RWPE2 (cell line): ENCODE data around the gene NDRG3.

Experiments used
- ATAC-seq: fragments of 200-7000 bp; cut with Tn5 transposase; 3 replicates; pipeline ENCODE4 v1.9.1; 2021; ENCODE audit warnings: low read depth
- DNase-seq: peaks from one replicate; pipeline ENCODE4 v3.0.0-alpha.2; 2020; ENCODE audit warnings: low spot score
- H3K27ac ChIP-seq: fragments of 450-650 bp; 2 replicates; pipeline ENCODE4 v1.5.1; 2017; ENCODE audit warnings: mild to moderate bottlenecking; ENCODE audit not compliant: poor library complexity, severe bottlenecking
- H3K27me3 ChIP-seq: fragments of 250-450 bp; sonication (Bioruptor Pico); 2 replicates; pipeline ENCODE4 v1.5.1; 2021; ENCODE audit warnings: mild to moderate bottlenecking, moderate library complexity; ENCODE audit not compliant: insufficient read depth, poor library complexity, severe bottlenecking
- H3K36me3 ChIP-seq: fragments of 250-450 bp; sonication (Bioruptor Pico); 2 replicates; pipeline ENCODE4 v1.5.1; 2020; ENCODE audit warnings: low read depth, mild to moderate bottlenecking, moderate library complexity
- H3K4me1 ChIP-seq: fragments of 250-450 bp; sonication (Bioruptor Pico); 2 replicates; pipeline ENCODE4 v1.5.1; 2021; ENCODE audit warnings: mild to moderate bottlenecking, moderate library complexity; ENCODE audit not compliant: insufficient read depth, poor library complexity, severe bottlenecking
- H3K4me3 ChIP-seq: fragments of 250-450 bp; sonication (Bioruptor Pico); 2 replicates; pipeline ENCODE4 v1.5.1; 2021; ENCODE audit warnings: mild to moderate bottlenecking, moderate library complexity; ENCODE audit not compliant: severe bottlenecking
- H3K9me3 ChIP-seq: fragments of 250-450 bp; sonication (Bioruptor Pico); 2 replicates; pipeline ENCODE4 v1.5.1; 2021; ENCODE audit warnings: mild to moderate bottlenecking, moderate library complexity; ENCODE audit not compliant: severe bottlenecking
- TF ChIP-seq, protein P1 (sequence below): fragments of 450-650 bp; IDR thresholded peaks from one replicate; pipeline ENCODE4 v1.5.1; 2017; ENCODE audit warnings: mild to moderate bottlenecking, moderate library complexity; ENCODE audit not compliant: poor library complexity, severe bottlenecking

Gene NDRG3

DNA sequence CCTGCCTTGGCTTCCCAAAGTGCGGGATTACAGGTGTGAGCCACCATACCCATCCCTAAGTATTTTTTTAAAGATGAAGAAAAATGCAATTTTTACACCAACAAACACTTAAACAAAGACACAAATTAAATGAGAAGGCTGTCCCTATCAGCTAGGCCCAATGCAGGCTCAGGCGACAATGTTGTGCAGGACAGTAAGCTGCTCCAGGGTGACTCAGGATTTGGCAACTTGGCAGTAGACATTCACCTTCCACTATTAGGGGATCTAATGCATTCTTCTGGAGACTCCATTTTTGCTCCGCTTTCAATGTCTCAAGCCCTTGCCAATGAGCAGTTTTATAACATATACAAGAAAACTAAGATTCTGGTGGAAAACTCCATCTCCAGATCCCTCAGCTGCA, 19.7 kb downstream of the NDRG3 start:
- no peak overlapping the region for H3K4me3 ChIP-seq
- DNase-seq (no peak), ATAC-seq (no peak; the same call in 2 of the 3 replicates)
- TF ChIP-seq, protein P1, sequence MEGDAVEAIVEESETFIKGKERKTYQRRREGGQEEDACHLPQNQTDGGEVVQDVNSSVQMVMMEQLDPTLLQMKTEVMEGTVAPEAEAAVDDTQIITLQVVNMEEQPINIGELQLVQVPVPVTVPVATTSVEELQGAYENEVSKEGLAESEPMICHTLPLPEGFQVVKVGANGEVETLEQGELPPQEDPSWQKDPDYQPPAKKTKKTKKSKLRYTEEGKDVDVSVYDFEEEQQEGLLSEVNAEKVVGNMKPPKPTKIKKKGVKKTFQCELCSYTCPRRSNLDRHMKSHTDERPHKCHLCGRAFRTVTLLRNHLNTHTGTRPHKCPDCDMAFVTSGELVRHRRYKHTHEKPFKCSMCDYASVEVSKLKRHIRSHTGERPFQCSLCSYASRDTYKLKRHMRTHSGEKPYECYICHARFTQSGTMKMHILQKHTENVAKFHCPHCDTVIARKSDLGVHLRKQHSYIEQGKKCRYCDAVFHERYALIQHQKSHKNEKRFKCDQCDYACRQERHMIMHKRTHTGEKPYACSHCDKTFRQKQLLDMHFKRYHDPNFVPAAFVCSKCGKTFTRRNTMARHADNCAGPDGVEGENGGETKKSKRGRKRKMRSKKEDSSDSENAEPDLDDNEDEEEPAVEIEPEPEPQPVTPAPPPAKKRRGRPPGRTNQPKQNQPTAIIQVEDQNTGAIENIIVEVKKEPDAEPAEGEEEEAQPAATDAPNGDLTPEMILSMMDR, result no peak
- H3K36me3 ChIP-seq, result peaks cover 4% of the 10 kb centered on the region
- no peaks in the 10 kb centered on the region for H3K27me3 ChIP-seq
- no peaks in the 10 kb centered on the region for H3K4me1 ChIP-seq
- no peak overlapping the region for H3K27ac ChIP-seq
- no peaks in the 10 kb centered on the region for H3K9me3 ChIP-seq

DNA sequence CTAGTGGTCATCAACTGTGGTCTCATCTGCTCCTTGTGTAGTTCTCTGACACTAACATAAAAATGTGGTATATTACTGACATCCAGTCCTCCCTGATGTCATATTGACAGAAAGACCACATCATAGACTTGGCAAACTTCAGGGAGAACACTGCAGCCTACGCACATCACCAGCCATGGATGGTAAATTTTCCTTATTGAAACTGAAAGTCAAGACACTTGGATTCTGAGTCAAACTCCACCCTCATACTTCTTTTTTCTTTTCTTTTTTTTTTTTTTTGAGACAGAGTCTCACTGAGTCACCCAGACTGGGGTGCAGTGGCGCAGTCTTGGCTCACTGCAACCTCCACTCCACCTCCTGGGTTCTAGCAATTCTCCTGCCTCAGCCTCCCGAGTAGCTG, 25.4 kb downstream of the NDRG3 start:
- no peak for ATAC-seq

DNA sequence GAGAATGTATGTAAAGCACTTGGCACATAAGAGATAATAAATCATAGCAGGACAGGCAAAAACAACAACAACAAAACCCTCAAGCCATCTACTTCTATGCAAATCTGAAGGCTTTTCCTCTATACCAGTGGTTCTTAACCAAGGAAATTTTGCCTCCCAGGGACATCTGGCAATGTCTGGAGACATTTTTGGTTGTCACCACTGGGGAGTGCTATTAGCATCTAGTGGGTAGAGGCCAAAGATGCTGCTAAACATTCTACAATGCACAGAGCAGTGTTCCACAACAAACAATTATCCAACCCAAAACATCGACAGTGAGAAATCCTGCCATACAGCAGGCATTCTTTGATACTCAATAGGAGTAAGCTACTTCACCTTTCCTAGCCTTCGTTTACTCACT, 28.2 kb downstream of the NDRG3 start:
- TF ChIP-seq, protein P1, result peak; percentile 37
- Histone ChIP-seq H3K36me3 (peaks cover 13% of the 10 kb centered on the region), H3K27ac (no peak overlapping the region), H3K27me3 (no peaks in the 10 kb centered on the region), H3K4me1 (no peaks in the 10 kb centered on the region), H3K9me3 (no peaks in the 10 kb centered on the region), H3K4me3 (no peak overlapping the region)
- ATAC-seq (peak; percentile 30; the same call in 1 of the 3 replicates), DNase-seq (no peak)

More for the DNA sequence above, 25.4 kb downstream of the NDRG3 start:
- no peak overlapping the region for H3K4me3 ChIP-seq
- no peaks in the 10 kb centered on the region for H3K4me1 ChIP-seq
- H3K27ac ChIP-seq, result no peak overlapping the region
- peaks cover 13% of the 10 kb centered on the region for H3K36me3 ChIP-seq
- DNase-seq, result no peak
- TF ChIP-seq, protein P1, result no peak
- no peaks in the 10 kb centered on the region for H3K9me3 ChIP-seq
- no peaks in the 10 kb centered on the region for H3K27me3 ChIP-seq

DNA sequence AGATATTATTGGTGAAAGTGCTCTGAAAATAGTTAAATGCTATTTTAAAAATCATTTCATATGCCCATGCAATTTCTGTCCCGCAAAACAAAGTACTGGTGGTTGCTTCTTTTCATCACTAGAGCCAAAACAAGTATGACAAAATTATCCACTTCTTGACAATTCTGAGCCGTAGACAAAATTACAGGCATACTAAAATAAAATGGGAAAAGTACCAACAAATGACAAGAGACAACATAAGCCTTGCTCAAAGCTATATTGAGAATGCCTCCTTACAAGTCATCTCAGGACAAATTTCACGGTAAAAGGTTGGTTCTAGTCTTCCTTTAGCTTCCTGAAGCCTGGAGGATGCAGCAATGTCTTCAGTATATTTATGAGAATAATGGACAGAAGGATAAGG, 28.9 kb downstream of the NDRG3 start:
- no peak for ATAC-seq
- no peaks in the 10 kb centered on the region for H3K27me3 ChIP-seq
- no peak overlapping the region for H3K27ac ChIP-seq
- no peaks in the 10 kb centered on the region for H3K4me1 ChIP-seq
- peaks cover 13% of the 10 kb centered on the region for H3K36me3 ChIP-seq
- no peak overlapping the region for H3K4me3 ChIP-seq
- TF ChIP-seq, protein P1, result no peak
- DNase-seq, result no peak
- H3K9me3 ChIP-seq, result no peaks in the 10 kb centered on the region

DNA sequence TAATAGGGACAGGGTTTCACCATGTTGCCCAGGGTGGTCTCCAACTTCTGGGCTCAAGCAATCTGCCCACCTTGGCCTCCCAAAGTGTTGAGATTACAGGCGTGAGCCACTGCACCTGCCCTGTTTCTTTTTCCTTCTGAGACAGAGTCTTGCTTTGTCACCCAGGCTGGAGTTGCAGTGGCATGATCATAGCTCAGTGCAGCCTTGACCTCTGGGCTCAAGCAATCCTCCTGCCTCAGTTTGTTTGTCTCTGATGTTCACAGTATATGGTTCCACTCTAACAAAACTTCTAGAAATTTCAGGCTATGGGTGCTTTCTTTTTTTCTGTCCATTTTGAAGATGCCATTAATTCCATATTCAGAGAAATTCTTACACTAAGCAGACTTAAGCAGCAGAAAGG, 33.1 kb downstream of the NDRG3 start:
- Histone ChIP-seq H3K27me3 (no peaks in the 10 kb centered on the region), H3K27ac (no peak overlapping the region), H3K36me3 (no peaks in the 10 kb centered on the region; the same call in 1 of the 2 replicates), H3K4me1 (no peaks in the 10 kb centered on the region), H3K4me3 (no peak overlapping the region), H3K9me3 (no peaks in the 10 kb centered on the region)
- DNase-seq (no peak), ATAC-seq (no peak)
- TF ChIP-seq, protein P1, result no peak
